HAP-1 (cell line): ENCODE data around the gene SFSWAP.
"Not testable (repeated sequence)": the region's sequence is repeated elsewhere in the genome, so short reads cannot be mapped to it uniquely, and the experiment has no call there.

Source experiments
- DNase-seq, 2 experiments: peaks; one replicate each; pipeline ENCODE4 v3.0.0-alpha.2; 2016 to 2020; ENCODE audit warnings: low spot score in 2 of 2
- H3K27me3 ChIP-seq: fragments of 250-450 bp; sonication (Bioruptor Pico); 2 replicates; pipeline ENCODE4 v1.5.1; 2020; ENCODE audit warnings: low read depth, mild to moderate bottlenecking, moderate library complexity
- H3K36me3 ChIP-seq: fragments of 250-450 bp; sonication (Bioruptor Pico); replicated peaks from 2 replicates; pipeline ENCODE4 v1.5.1; 2020; ENCODE audit warnings: mild to moderate bottlenecking
- H3K4me1 ChIP-seq: fragments of 250-450 bp; sonication (Bioruptor Pico); 2 replicates; pipeline ENCODE4 v1.5.1; 2020; ENCODE audit warnings: mild to moderate bottlenecking
- H3K4me3 ChIP-seq: fragments of 250-450 bp; sonication (Bioruptor Pico); 2 replicates; pipeline ENCODE4 v1.5.1; 2020; ENCODE audit warnings: mild to moderate bottlenecking, moderate library complexity
- H3K9me3 ChIP-seq: fragments of 250-450 bp; sonication (Bioruptor Pico); 2 replicates; pipeline ENCODE4 v1.5.1; 2020; ENCODE audit warnings: mild to moderate bottlenecking, moderate library complexity
- in situ Hi-C: fragments of 300-500 bp; cut with MboI; formaldehyde crosslinking; loops from 3 replicates; pipeline ENCODE4 v1.14.3; 2020; ENCODE audit warnings: low sequenced_read_pairs, inconsistent platforms, mixed read lengths

The SFSWAP gene

GRCh38 chr12:131710464-131711457 is at the start of gene SFSWAP:
Gene SFSWAP (plus strand): TSS chr12:131711090. CDS start chr12:131711230, 140 bp downstream.
- peak within 1 kb of the TSS; percentile 99 for H3K4me3 ChIP-seq
- in situ Hi-C loops: no loop called here
- H3K36me3 ChIP-seq: peaks cover 34% of the 10 kb centered on the region
- H3K27me3 ChIP-seq: peaks cover 4% of the 10 kb centered on the region; the same call in 1 of the 2 replicates
- peaks cover 18% of the 10 kb centered on the region for H3K4me1 ChIP-seq
- DNase-seq: peak; percentile 57 to 79
- H3K9me3 ChIP-seq: no peaks in the 10 kb centered on the region

GRCh38 chr12:131661170-131661985 is 49.5 kb upstream of the SFSWAP start:
- H3K27me3 ChIP-seq, H3K4me1 ChIP-seq, H3K36me3 ChIP-seq, in situ Hi-C loops, DNase-seq, H3K9me3 ChIP-seq, H3K4me3 ChIP-seq: not testable (repeated sequence)

- in situ Hi-C loops, H3K36me3 ChIP-seq, H3K4me3 ChIP-seq, H3K9me3 ChIP-seq, H3K4me1 ChIP-seq, DNase-seq, H3K27me3 ChIP-seq: not testable (repeated sequence)
Measured at GRCh38 chr12:131661986-131662288, 49.0 kb upstream of the SFSWAP start.

GRCh38 chr12:131662346-131662745 is 48.5 kb upstream of the SFSWAP start:
- DNase-seq, in situ Hi-C loops: not testable (repeated sequence)

GRCh38 chr12:131665666-131666065 is 45.2 kb upstream of the SFSWAP start:
- H3K27me3 ChIP-seq, in situ Hi-C loops, H3K4me3 ChIP-seq, DNase-seq, H3K4me1 ChIP-seq, H3K36me3 ChIP-seq, H3K9me3 ChIP-seq: not testable (repeated sequence)

More at GRCh38 chr12:131662346-131662745, 48.5 kb upstream of the SFSWAP start:
- not testable (repeated sequence) for H3K4me1 ChIP-seq, H3K27me3 ChIP-seq, H3K9me3 ChIP-seq, H3K36me3 ChIP-seq, H3K4me3 ChIP-seq

GRCh38 chr12:131666486-131666885 is 44.4 kb upstream of the SFSWAP start:
- H3K36me3 ChIP-seq, H3K4me3 ChIP-seq, DNase-seq, in situ Hi-C loops, H3K4me1 ChIP-seq, H3K9me3 ChIP-seq: not testable (repeated sequence)
- H3K27me3 ChIP-seq: peaks cover 12% of the 10 kb centered on the region

- DNase-seq, H3K36me3 ChIP-seq, in situ Hi-C loops, H3K9me3 ChIP-seq, H3K4me3 ChIP-seq, H3K4me1 ChIP-seq: not testable (repeated sequence)
- H3K27me3 ChIP-seq: peaks cover 12% of the 10 kb centered on the region
Measured at GRCh38 chr12:131666978-131667601, 43.8 kb upstream of the SFSWAP start.

GRCh38 chr12:131671276-131671675 is 39.6 kb upstream of the SFSWAP start:
- no peak overlapping the region for H3K4me3 ChIP-seq
- no peaks in the 10 kb centered on the region for H3K4me1 ChIP-seq
- H3K9me3 ChIP-seq: no peaks in the 10 kb centered on the region
- peaks cover 12% of the 10 kb centered on the region for H3K27me3 ChIP-seq
- no peak for DNase-seq
- H3K36me3 ChIP-seq: no peaks in the 10 kb centered on the region
- in situ Hi-C loops: no loop called here

- Histone ChIP-seq H3K27me3 (peaks cover 12% of the 10 kb centered on the region), H3K4me3 (no peak overlapping the region), H3K36me3 (no peaks in the 10 kb centered on the region), H3K4me1 (no peaks in the 10 kb centered on the region), H3K9me3 (no peaks in the 10 kb centered on the region)
- in situ Hi-C loops: no loop called here
- DNase-seq: no peak
Measured at GRCh38 chr12:131671871-131672270, 39.0 kb upstream of the SFSWAP start.

GRCh38 chr12:131672311-131672940 is 38.5 kb upstream of the SFSWAP start:
- H3K27me3 ChIP-seq: peaks cover 12% of the 10 kb centered on the region
- in situ Hi-C loops: no loop called here
- no peaks in the 10 kb centered on the region for H3K9me3 ChIP-seq
- H3K4me3 ChIP-seq: no peak overlapping the region
- no peak for DNase-seq
- no peaks in the 10 kb centered on the region for H3K4me1 ChIP-seq
- H3K36me3 ChIP-seq: no peaks in the 10 kb centered on the region

- no peaks in the 10 kb centered on the region for H3K9me3 ChIP-seq
- no peaks in the 10 kb centered on the region for H3K4me1 ChIP-seq
- peaks cover 12% of the 10 kb centered on the region for H3K27me3 ChIP-seq
- H3K36me3 ChIP-seq: no peaks in the 10 kb centered on the region
- in situ Hi-C loops: no loop called here
- DNase-seq: no peak
- no peak overlapping the region for H3K4me3 ChIP-seq
Measured at GRCh38 chr12:131672941-131673887, 37.7 kb upstream of the SFSWAP start.

- no peaks in the 10 kb centered on the region for H3K36me3 ChIP-seq
- no peaks in the 10 kb centered on the region for H3K9me3 ChIP-seq
- H3K27me3 ChIP-seq: peaks cover 12% of the 10 kb centered on the region
- no peaks in the 10 kb centered on the region for H3K4me1 ChIP-seq
- in situ Hi-C loops: no loop called here
- H3K4me3 ChIP-seq: no peak overlapping the region
- no peak for DNase-seq
Measured at GRCh38 chr12:131673888-131674257, 37.0 kb upstream of the SFSWAP start.
